Testis (tissue), 5 donors: ENCODE results near the gene MAP1LC3C. TPM values are rescaled to one million over a fixed set of nuclear protein-coding genes. Genes with fewer than 3 reads are reported as not detected.

Experiments
- DNase-seq: peaks from one replicate; pipeline ENCODE4 v3.0.0-alpha.2; 2019
- H3K27ac ChIP-seq, 2 donors: fragments of 200-600 bp; sonication (generic); one replicate each; pipeline ENCODE4 v1.5.1; 2019
- H3K27me3 ChIP-seq: fragments of 200-600 bp; sonication (generic); one replicate; pipeline ENCODE4 v1.5.1; 2019
- H3K36me3 ChIP-seq: fragments of 200-600 bp; sonication (generic); one replicate; pipeline ENCODE4 v1.5.1; 2017; ENCODE audit warnings: low read depth; ENCODE audit errors: missing control alignments
- H3K4me1 ChIP-seq: fragments of 200-600 bp; sonication (generic); one replicate; pipeline ENCODE4 v1.5.1; 2019
- H3K4me3 ChIP-seq, 2 donors: fragments of 200-600 bp; sonication (generic); one replicate each; pipeline ENCODE4 v1.5.1; 2017 to 2019
- H3K9me3 ChIP-seq: fragments of 200-600 bp; sonication (generic); one replicate; pipeline ENCODE4 v1.5.1; 2017
- CTCF ChIP-seq, 3 experiments: fragments of 450-650 bp in 2 of 3; fragments of 200-600 bp in 1 of 3; sonication (generic) in 1 of 3; IDR thresholded peaks; one replicate each; pipeline ENCODE4 v1.5.1; 2016 to 2019; ENCODE audit warnings: antibody characterized with exemption in 3 of 3, mild to moderate bottlenecking in 2 of 3, moderate library complexity in 1 of 3
- POLR2A ChIP-seq: fragments of 450-650 bp; IDR thresholded peaks from one replicate; pipeline ENCODE4 v1.6.1; 2017; ENCODE audit warnings: antibody characterized with exemption, mild to moderate bottlenecking, moderate library complexity
- WGBS, 2 donors: methylation state at CpG; one replicate each; pipeline ENCODE4 v1.1.5; 2018; 5-methylcytosine and 5-hydroxymethylcytosine counted together
- intact Hi-C: fragments of 100-400 bp; cut with DNase I; formaldehyde crosslinking; loops from one replicate; pipeline ENCODE4 v1.15.1; 2023; ENCODE audit warnings: low total_unique reads
- long read RNA-seq, 2 donors: transcript quantifications; one replicate each; lab custom pipeline, GENCODE V29; 2026
- polyA plus RNA-seq: library from polyadenylated mRNA; stranded (reverse); fragments of 350-450 nt; fragmentation: Illumina TruSeq; extraction: RNeasy Lipid Tissue Mini Kit (QIAGEN cat#74804); gene quantifications from one replicate; pipeline ENCODE4 v1.2.3, GENCODE V29; 2014; ENCODE audit warnings: low read depth, low replicate concordance; ENCODE audit not compliant: insufficient read depth
- total RNA-seq, 2 donors: library from RNA; depleted of rRNA; stranded (reverse); fragments of >200 nt; gene quantifications; one replicate each; pipeline ENCODE4 v1.2.3, GENCODE V29; 2016

Gene MAP1LC3C
- total RNA-seq (under 1 TPM; 0.50 to 0.63 TPM), polyA plus RNA-seq (0.65 TPM)
- long read RNA-seq, donor 1, partial matches to known transcripts: 0 of 1 reads
- long read RNA-seq, donor 1, other reads (novel, unspliced or antisense): 0 of 1 reads
- long read RNA-seq, donor 2: 0 reads

GRCh38 chr1:241999026-241999425 is at the start of gene MAP1LC3C:
Gene MAP1LC3C, minus strand, starts transcription at chr1:241999098. Its CDS starts 90 bp downstream, at chr1:241999008.
- H3K27me3 ChIP-seq: no peaks in the 10 kb centered on the region
- no peaks in the 10 kb centered on the region for H3K36me3 ChIP-seq
- WGBS, 2 donors: 29 to 30% methylated on average over 4 of the region's 4 CpGs
- no peaks in the 10 kb centered on the region for H3K9me3 ChIP-seq
- H3K4me3 ChIP-seq: peak within 1 kb of the TSS in 1 of 2 donors; percentile 46
- intact Hi-C loops: no loop called here
- no peak within 1 kb of the TSS for H3K27ac ChIP-seq
- DNase-seq: no peak
- TF ChIP-seq POLR2A: no peak
- TF ChIP-seq CTCF (IDR thresholded peaks at IDR 0.05): no peak
- peaks cover 4% of the 10 kb centered on the region for H3K4me1 ChIP-seq

- no peaks in the 10 kb centered on the region for H3K4me1 ChIP-seq
- no peak for DNase-seq
- TF ChIP-seq CTCF (IDR thresholded peaks at IDR 0.05) (no peak), POLR2A (no peak)
- no peak overlapping the region for H3K4me3 ChIP-seq
- no peaks in the 10 kb centered on the region for H3K36me3 ChIP-seq
- H3K27me3 ChIP-seq: no peaks in the 10 kb centered on the region
- WGBS, 2 donors: 55 to 58% methylated on average over 3 of the region's 3 CpGs
- no peak overlapping the region for H3K27ac ChIP-seq
- no peaks in the 10 kb centered on the region for H3K9me3 ChIP-seq
- intact Hi-C loops: no loop called here
Observed at GRCh38 chr1:242043165-242043564, 44.3 kb upstream of the MAP1LC3C start.

- 92 to 94% methylated on average over 5 of the region's 5 CpGs for WGBS, 2 donors
- H3K4me1 ChIP-seq: peaks cover 4% of the 10 kb centered on the region
- no peak for DNase-seq
- intact Hi-C loops: no loop called here
- no peak overlapping the region for H3K27ac ChIP-seq
- H3K9me3 ChIP-seq: no peaks in the 10 kb centered on the region
- TF ChIP-seq CTCF (IDR thresholded peaks at IDR 0.05) (no peak), POLR2A (no peak)
- no peaks in the 10 kb centered on the region for H3K36me3 ChIP-seq
- H3K4me3 ChIP-seq: no peak overlapping the region
- no peaks in the 10 kb centered on the region for H3K27me3 ChIP-seq
Observed at GRCh38 chr1:242034392-242034791, 35.5 kb upstream of the MAP1LC3C start.

GRCh38 chr1:242033447-242033846 is 34.5 kb upstream of the MAP1LC3C start:
- Histone ChIP-seq H3K36me3 (no peaks in the 10 kb centered on the region), H3K4me3 (no peak overlapping the region), H3K9me3 (no peaks in the 10 kb centered on the region), H3K4me1 (peaks cover 4% of the 10 kb centered on the region), H3K27me3 (no peaks in the 10 kb centered on the region), H3K27ac (no peak overlapping the region)
- DNase-seq: peak; percentile 62
- 26 to 36% methylated on average over 4 of the region's 4 CpGs for WGBS, 2 donors
- intact Hi-C loops: no loop called here
- TF ChIP-seq CTCF (IDR thresholded peaks at IDR 0.05) (no peak), POLR2A (no peak)

- Histone ChIP-seq H3K36me3 (no peaks in the 10 kb centered on the region), H3K4me3 (no peak overlapping the region), H3K4me1 (peaks cover 4% of the 10 kb centered on the region), H3K9me3 (no peaks in the 10 kb centered on the region), H3K27me3 (no peaks in the 10 kb centered on the region), H3K27ac (no peak overlapping the region)
- no peak for DNase-seq
- intact Hi-C loops: no loop called here
- TF ChIP-seq POLR2A (no peak), CTCF (IDR thresholded peaks at IDR 0.05) (no peak)
- WGBS, 2 donors: 100% methylated on average over 1 of the region's 1 CpG
Observed at GRCh38 chr1:242030071-242030470, 31.2 kb upstream of the MAP1LC3C start.
